ENCODE results near the gene KLHDC8A. TPM values are rescaled to one million over a fixed set of nuclear protein-coding genes. Genes with fewer than 3 reads are reported as not detected.

Gene KLHDC8A
- total RNA-seq, 2 donors from 2014 or later: 15.6 TPM; not detected in 1

- DNase-seq (ENCODE audit: low spot score): no peak
- 87% methylated on average over 11 of the region's 11 CpGs for WGBS
- Histone ChIP-seq H3K9me3 (no peaks in the 10 kb centered on the region), H3K4me3 (no peak overlapping the region), H3K4me1 (replicated peaks) (no peaks in the 10 kb centered on the region), H3K27me3 (replicated peaks; ENCODE audit: insufficient read depth) (no peaks in the 10 kb centered on the region), H3K27ac (no peak overlapping the region), H3K36me3 (no peaks in the 10 kb centered on the region)
- TF ChIP-seq CTCF (IDR thresholded peaks at IDR 0.05) (no peak), POLR2AphosphoS5 (IDR thresholded peaks at IDR 0.05) (no peak), POLR2A (IDR thresholded peaks at IDR 0.05) (no peak)
- intact Hi-C loops (cut with DNase I): no loop called here
Measured at GRCh38 chr1:205326812-205327466, 29.8 kb downstream of the KLHDC8A start.

GRCh38 chr1:205325334-205325884 is 31.3 kb downstream of the KLHDC8A start:
- H3K4me1 ChIP-seq (replicated peaks): no peaks in the 10 kb centered on the region
- H3K27ac ChIP-seq: no peak overlapping the region
- no peaks in the 10 kb centered on the region for H3K36me3 ChIP-seq
- DNase-seq (ENCODE audit: low spot score): peak; percentile 64
- H3K9me3 ChIP-seq: no peaks in the 10 kb centered on the region
- TF ChIP-seq CTCF (IDR thresholded peaks at IDR 0.05): peak; percentile 42 to 86 (median 77)
- no peak for TF ChIP-seq POLR2A (IDR thresholded peaks at IDR 0.05)
- TF ChIP-seq POLR2AphosphoS5 (IDR thresholded peaks at IDR 0.05): peak; percentile 71
- 33% methylated on average over 6 of the region's 6 CpGs for WGBS
- no peak overlapping the region for H3K4me3 ChIP-seq
- intact Hi-C loops (cut with DNase I): loop anchor here (1.0 kb wide), 1 partner anchor 52 kb away; no protein-coding TSS in a partner anchor
- no peaks in the 10 kb centered on the region for H3K27me3 ChIP-seq (replicated peaks; ENCODE audit: insufficient read depth)

GRCh38 chr1:205324781-205325180 is 31.9 kb downstream of the KLHDC8A start:
- Histone ChIP-seq H3K9me3 (no peaks in the 10 kb centered on the region), H3K4me3 (no peak overlapping the region), H3K27me3 (replicated peaks; ENCODE audit: insufficient read depth) (no peaks in the 10 kb centered on the region), H3K27ac (no peak overlapping the region), H3K36me3 (no peaks in the 10 kb centered on the region), H3K4me1 (replicated peaks) (no peaks in the 10 kb centered on the region)
- no peak for DNase-seq (ENCODE audit: low spot score)
- WGBS: 60% methylated on average over 6 of the region's 6 CpGs
- TF ChIP-seq POLR2AphosphoS5 (IDR thresholded peaks at IDR 0.05) (no peak), POLR2A (IDR thresholded peaks at IDR 0.05) (no peak), CTCF (IDR thresholded peaks at IDR 0.05) (no peak)
- intact Hi-C loops (cut with DNase I): loop anchor here (1.0 kb wide), 1 partner anchor 51 kb away; no protein-coding TSS in a partner anchor

- DNase-seq (ENCODE audit: low spot score): no peak
- intact Hi-C loops (cut with DNase I): no loop called here
- TF ChIP-seq POLR2AphosphoS5 (IDR thresholded peaks at IDR 0.05): no peak
- TF ChIP-seq CTCF (IDR thresholded peaks at IDR 0.05): no peak
- TF ChIP-seq POLR2A (IDR thresholded peaks at IDR 0.05): no peak
- H3K9me3 ChIP-seq: no peaks in the 10 kb centered on the region
- H3K27me3 ChIP-seq (replicated peaks; ENCODE audit: insufficient read depth): no peaks in the 10 kb centered on the region
- H3K4me3 ChIP-seq: no peak overlapping the region
- H3K4me1 ChIP-seq (replicated peaks): peaks cover 6% of the 10 kb centered on the region
- no peaks in the 10 kb centered on the region for H3K36me3 ChIP-seq
- 93% methylated on average over 6 of the region's 6 CpGs for WGBS
- H3K27ac ChIP-seq: no peak overlapping the region
Measured at GRCh38 chr1:205323794-205324193, 32.9 kb downstream of the KLHDC8A start.

GRCh38 chr1:205321959-205322283 is 34.8 kb downstream of the KLHDC8A start:
- Histone ChIP-seq H3K4me3 (peak overlapping the region in 1 of 2 donors; percentile 44), H3K27me3 (replicated peaks; ENCODE audit: insufficient read depth) (no peaks in the 10 kb centered on the region), H3K27ac (peak overlapping the region; percentile 55 to 75), H3K4me1 (replicated peaks) (peaks cover 24% of the 10 kb centered on the region), H3K36me3 (no peaks in the 10 kb centered on the region), H3K9me3 (no peaks in the 10 kb centered on the region)
- TF ChIP-seq POLR2AphosphoS5 (IDR thresholded peaks at IDR 0.05) (no peak), POLR2A (IDR thresholded peaks at IDR 0.05) (no peak), CTCF (IDR thresholded peaks at IDR 0.05) (no peak)
- WGBS: 67% methylated on average over 5 of the region's 5 CpGs
- no peak for DNase-seq (ENCODE audit: low spot score)
- intact Hi-C loops (cut with DNase I): no loop called here

All from prostate gland (tissue), 2 donors.